Measurements from ENCODE around the gene SLC39A1. TPM values are rescaled to one million over a fixed set of nuclear protein-coding genes. Genes with fewer than 3 reads are reported as not detected.

The SLC39A1 gene
- total and polyA plus RNA-seq, 2 of the 4 experiments (the other 2 are of a cell fraction) = 89.1 to 97.7 TPM

GRCh38 chr1:153946622-153947241 lies 16.6 kb downstream of the SLC39A1 start, which contains the start of gene DENND4B:
Gene DENND4B, minus strand, starts transcription at chr1:153946718. Its CDS starts 2,344 bp downstream, at chr1:153944374.
- Histone ChIP-seq H3K4me1 (ENCODE audit: control insufficient read depth, insufficient read depth, low read length) (peaks cover 9% of the 10 kb centered on the region), H3K18ac (ENCODE audit: low read depth, low read length) (peak within 1 kb of the TSS; percentile 85), H2AK5ac (ENCODE audit: low read depth, low read length) (peak within 1 kb of the TSS; percentile 96), H4K20me1 (ENCODE audit: insufficient read depth, low read length) (peaks cover 11% of the 10 kb centered on the region), H3K9me3 (ENCODE audit: control insufficient read depth, insufficient read depth, low read length) (no peaks in the 10 kb centered on the region), H3K14ac (replicated peaks; ENCODE audit: low read depth, low read length) (peak within 1 kb of the TSS; percentile 96), H3K79me1 (ENCODE audit: low read depth in 1 of 2, low read length in 2 of 2) (peaks cover 18 to 57% of the 10 kb centered on the region in 2 experiments), H2BK20ac (ENCODE audit: low read depth, low read length) (peak within 1 kb of the TSS; percentile 25; the same call in 1 of the 2 replicates), H4K5ac (ENCODE audit: low read depth, low read length) (peak within 1 kb of the TSS; percentile 86), H2AFZ (replicated peaks; ENCODE audit: low read length, poor library complexity) (peak within 1 kb of the TSS; percentile 97), H3K27me3 (ENCODE audit: control insufficient read depth, insufficient read depth, low read length) (no peaks in the 10 kb centered on the region), H3K4ac (ENCODE audit: low read depth, low read length) (peak within 1 kb of the TSS; percentile 87), H2BK120ac (ENCODE audit: low read depth, low read length) (peak within 1 kb of the TSS; percentile 52; the same call in 1 of the 2 replicates), H3K56ac (ENCODE audit: extremely low read depth, insufficient read depth, low read length) (peak within 1 kb of the TSS; percentile 81; the same call in 1 of the 2 replicates), H3K23ac (ENCODE audit: low read depth, low read length) (peak within 1 kb of the TSS; percentile 58), H3K4me3 (ENCODE audit: insufficient read depth, low read depth, low read length) (peak within 1 kb of the TSS; percentile 98), H3K4me2 (ENCODE audit: low read depth, low read length) (peak within 1 kb of the TSS; percentile 100), H3K36me3 (ENCODE audit: control insufficient read depth, insufficient read depth, low read length) (peaks cover 39% of the 10 kb centered on the region; the same call in 1 of the 2 replicates), H4K8ac (ENCODE audit: low read depth in 2 of 2, low read length in 2 of 2) (peak within 1 kb of the TSS; percentile 90 to 91), H2BK15ac (ENCODE audit: low read depth, low read length) (peak within 1 kb of the TSS; percentile 65; the same call in 1 of the 3 replicates), H2BK5ac (ENCODE audit: low read depth, low read length, poor library complexity, severe bottlenecking) (peak within 1 kb of the TSS; percentile 93), H3K9ac (ENCODE audit: low read depth, low read length) (peak within 1 kb of the TSS; percentile 98), H4K91ac (ENCODE audit: insufficient read depth, low read depth, low read length) (peak within 1 kb of the TSS; percentile 70), H2AK9ac (replicated peaks; ENCODE audit: low read depth, low read length, poor library complexity) (peak within 1 kb of the TSS; percentile 99), H3K27ac (ENCODE audit: insufficient read depth, low read length) (peak within 1 kb of the TSS; percentile 97), H3K9me1 (ENCODE audit: insufficient read depth, low read length) (peaks cover 18% of the 10 kb centered on the region; the same call in 1 of the 2 replicates)
- in situ Hi-C loops (cut with MboI; ENCODE audit: low sequenced_read_pairs) = loop anchor here (5.0 kb wide), 1 partner anchor 149 kb away; no protein-coding TSS in a partner anchor
- no TSS peak for BruUV-seq (replicated peaks)
- intact Hi-C loops (cut with micrococcal nuclease) = loop anchor here (1.0 kb wide), 2 partner anchors 125 to 149 kb away; no protein-coding TSS in a partner anchor
- dilution Hi-C loops (cut with HindIII; ENCODE audit: low sequenced_read_pairs, unreplicated experiment) = no loop called here
- POLR2A ChIA-PET (ENCODE audit: unreplicated experiment) = interaction anchor here (0.6 to 1.2 kb wide), 2 partner anchors 11 to 39 kb away, joined by 3 read pairs; partner anchors contain the start of gene CRTC2
- CTCF ChIA-PET = interaction anchor here (0.5 to 1.3 kb wide), 5 partner anchors 11 to 63 kb away, joined by 3 to 10 read pairs (median 4); partner anchors contain the start of genes RAB13 and SLC39A1
- peak; percentile 95 for ATAC-seq (ENCODE audit: low read depth)
- 0% methylated on average over 10 of the region's 28 CpGs; no CpG with 5 or more reads in 1 of the 2 experiments for WGBS, 2 experiments (ENCODE audit: extremely low coverage in 2 of 2, insufficient read length in 1 of 2)
- peak; percentile 65 for DNase-seq
- peak; percentile 92 for TF ChIP-seq CTCF (conservative IDR thresholded peaks at IDR 0.05; ENCODE audit: low read depth, low read length)
- TF ChIP-seq SMC3 (IDR thresholded peaks at IDR 0.05; ENCODE audit: low read depth, low read length) = peak; percentile 73
- TF ChIP-seq BHLHE40 (IDR thresholded peaks at IDR 0.05; ENCODE audit: low read depth, low read length) = peak; percentile 27; the same call in 1 of the 2 replicates
- TF ChIP-seq NFE2L2 (IDR thresholded peaks at IDR 0.05; ENCODE audit: low read depth, low read length) = no peak
- TF ChIP-seq, protein P1, sequence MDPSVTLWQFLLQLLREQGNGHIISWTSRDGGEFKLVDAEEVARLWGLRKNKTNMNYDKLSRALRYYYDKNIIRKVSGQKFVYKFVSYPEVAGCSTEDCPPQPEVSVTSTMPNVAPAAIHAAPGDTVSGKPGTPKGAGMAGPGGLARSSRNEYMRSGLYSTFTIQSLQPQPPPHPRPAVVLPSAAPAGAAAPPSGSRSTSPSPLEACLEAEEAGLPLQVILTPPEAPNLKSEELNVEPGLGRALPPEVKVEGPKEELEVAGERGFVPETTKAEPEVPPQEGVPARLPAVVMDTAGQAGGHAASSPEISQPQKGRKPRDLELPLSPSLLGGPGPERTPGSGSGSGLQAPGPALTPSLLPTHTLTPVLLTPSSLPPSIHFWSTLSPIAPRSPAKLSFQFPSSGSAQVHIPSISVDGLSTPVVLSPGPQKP (IDR thresholded peaks at IDR 0.05; ENCODE audit: borderline replicate concordance, low read depth, low read length) = no peak
- no peak for TF ChIP-seq RCOR1 (IDR thresholded peaks at IDR 0.05; ENCODE audit: insufficient replicate concordance, low read length)
- no peak for TF ChIP-seq CHD1 (IDR thresholded peaks at IDR 0.05; ENCODE audit: low read depth, low read length)
- no peak for TF ChIP-seq CEBPB (IDR thresholded peaks at IDR 0.05; ENCODE audit: low read depth, low read length)
- TF ChIP-seq USF2 (IDR thresholded peaks at IDR 0.05; ENCODE audit: low read depth, low read length) = no peak
- TF ChIP-seq MAFK (IDR thresholded peaks at IDR 0.05; ENCODE audit: low read depth, low read length) = no peak
- no peak for TF ChIP-seq POLR2A (IDR thresholded peaks at IDR 0.05; ENCODE audit: low read depth, low read length)
- peak; percentile 71 for TF ChIP-seq RAD21 (IDR thresholded peaks at IDR 0.05; ENCODE audit: low read length)
- TF ChIP-seq MXI1 (IDR thresholded peaks at IDR 0.05; ENCODE audit: borderline replicate concordance, low read depth, low read length) = no peak
